SK-N-SH (cell line): ENCODE data around the gene UBE2I. TPM values are rescaled to one million over a fixed set of nuclear protein-coding genes. Genes with fewer than 3 reads are reported as not detected.

ENCODE experiments used
- CTCF ChIA-PET: fragments of 300-600, 350-600 bp; formaldehyde crosslinking; extraction: SDS; loops from one replicate; lab custom pipeline; 2021; lab: Yijun Ruan, JAX
- POLR2A ChIA-PET: fragments of 350-600 bp; sonication (Branson Sonifier 250); formaldehyde crosslinking; extraction: SDS; loops from one replicate; lab custom pipeline; 2020; ENCODE audit warnings: antibody characterized with exemption, inconsistent platforms; lab: Yijun Ruan, JAX
- DNase-seq: peaks from one replicate; pipeline ENCODE4 v3.0.0; 2012
- H2AFZ ChIP-seq: fragments of 200-600 bp; sonication (generic); 2 replicates; pipeline ENCODE4 v1.8.1; 2016; ENCODE audit warnings: antibody characterized with exemption, mild to moderate bottlenecking, low read depth
- H3F3A ChIP-seq: fragments of 200-600 bp; sonication (generic); replicated peaks from 2 replicates; pipeline ENCODE3; 2016; ENCODE audit warnings: antibody characterized with exemption, mild to moderate bottlenecking; ENCODE audit not compliant: insufficient read depth
- H3K27ac ChIP-seq, 2 experiments: fragments of 200-500 bp in 1 of 2; fragments of 200-600 bp in 1 of 2; sonication (Bioruptor generic) in 1 of 2; sonication (generic), shearing (Covaris generic) in 1 of 2; 2 replicates each; pipeline versions ENCODE4 v1.5.1 to v1.6.1; 2014 to 2016; ENCODE audit warnings: low read depth in 2 of 2, inconsistent platforms in 1 of 2, low read length in 1 of 2, mild to moderate bottlenecking in 1 of 2, mixed read lengths in 1 of 2
- H3K27me3 ChIP-seq: fragments of 200-600 bp; sonication (generic), shearing (Covaris generic); 2 replicates; pipeline ENCODE4 v1.6.1; 2016; ENCODE audit warnings: mixed run types; ENCODE audit not compliant: insufficient read depth
- H3K36me3 ChIP-seq, 2 experiments: fragments of 200-500 bp in 1 of 2; fragments of 200-600 bp in 1 of 2; sonication (Bioruptor generic) in 1 of 2; sonication (generic) in 1 of 2; replicated peaks in 1 of 2; 2 replicates each; pipeline versions ENCODE3 to v1.5.1; 2014 to 2016; ENCODE audit warnings: low read length in 1 of 2, mild to moderate bottlenecking in 1 of 2; ENCODE audit not compliant: insufficient read depth in 2 of 2, control insufficient read depth in 1 of 2
- H3K4me1 ChIP-seq, 2 experiments: fragments of 200-500 bp in 1 of 2; fragments of 200-600 bp in 1 of 2; sonication (Bioruptor generic) in 1 of 2; sonication (generic), shearing (Covaris generic) in 1 of 2; 2 replicates each; pipeline versions ENCODE4 v1.5.1 to v1.6.1; 2014 to 2016; ENCODE audit warnings: low read depth in 1 of 2, low read length in 1 of 2, mixed run types in 1 of 2; ENCODE audit not compliant: insufficient read depth in 2 of 2, control insufficient read depth in 1 of 2
- H3K4me2 ChIP-seq: fragments of 200-600 bp; sonication (generic), shearing (Covaris generic); 2 replicates; pipeline ENCODE4 v1.6.1; 2017; ENCODE audit warnings: mixed run types
- H3K4me3 ChIP-seq, 2 experiments: fragments of 200-500 bp in 1 of 2; fragments of 200-600 bp in 1 of 2; sonication (Bioruptor generic) in 1 of 2; sonication (generic), shearing (Covaris generic) in 1 of 2; 2 replicates each; pipeline versions ENCODE4 v1.5.1 to v1.8.1; 2014 to 2016; ENCODE audit warnings: low read depth in 2 of 2, inconsistent platforms in 1 of 2, low read length in 1 of 2, mild to moderate bottlenecking in 1 of 2, mixed read lengths in 1 of 2, moderate library complexity in 1 of 2
- H3K79me2 ChIP-seq: fragments of 200-600 bp; sonication (generic); 2 replicates; pipeline ENCODE4 v1.8.1; 2017; ENCODE audit warnings: mild to moderate bottlenecking; ENCODE audit not compliant: insufficient read depth
- H3K9ac ChIP-seq: fragments of 200-600 bp; sonication (generic); 2 replicates; pipeline ENCODE4 v1.6.1; 2017; ENCODE audit warnings: mixed run types
- H3K9me2 ChIP-seq: fragments of 200-600 bp; sonication (generic); 2 replicates; pipeline ENCODE4 v1.6.1; 2017; ENCODE audit warnings: mixed run types
- H3K9me3 ChIP-seq: fragments of 200-600 bp; sonication (generic); 2 replicates; pipeline ENCODE4 v1.6.1; 2017; ENCODE audit warnings: mixed run types, mild to moderate bottlenecking, moderate library complexity
- H4K20me1 ChIP-seq: fragments of 200-600 bp; sonication (generic); 2 replicates; pipeline ENCODE4 v1.6.1; 2017; ENCODE audit warnings: mild to moderate bottlenecking, mixed run types; ENCODE audit not compliant: insufficient read depth
- CTCF ChIP-seq: fragments of 200-600 bp; sonication (generic); IDR thresholded peaks from 2 replicates; pipeline ENCODE4 v1.6.1; 2017; ENCODE audit warnings: antibody characterized with exemption, mild to moderate bottlenecking, moderate library complexity
- ELF1 ChIP-seq: IDR thresholded peaks from 2 replicates; pipeline ENCODE4 v1.4.0; 2012
- POLR2AphosphoS5 ChIP-seq: IDR thresholded peaks from 2 replicates; pipeline ENCODE4 v1.6.1; 2012; ENCODE audit warnings: low read depth, low read length
- RFX5 ChIP-seq: IDR thresholded peaks from 2 replicates; pipeline ENCODE4 v1.6.1; 2012; ENCODE audit warnings: mild to moderate bottlenecking, improper control_type of control experiment, low read length
- USF2 ChIP-seq: fragments of 150-350 bp; IDR thresholded peaks from 2 replicates; pipeline ENCODE4 v1.6.1; 2017; ENCODE audit warnings: antibody characterized with exemption, low read length, low read depth, borderline replicate concordance
- YY1 ChIP-seq: IDR thresholded peaks from 2 replicates; pipeline ENCODE4 v1.4.0; 2012; ENCODE audit warnings: low read depth, mild to moderate bottlenecking
- WGBS: methylation state at CpG from one replicate; pipeline ENCODE4 v1.1.6; 2017; ENCODE audit warnings: low lambda C conversion rate; 5-methylcytosine and 5-hydroxymethylcytosine counted together
- polyA plus RNA-seq, 3 experiments: library from polyadenylated mRNA; depleted of rRNA; stranded (reverse); fragments of >200 nt; gene quantifications; 2 replicates each; pipeline ENCODE4 v1.2.3, GENCODE V29; 2012
- TF ChIP-seq, protein P1 (sequence below): IDR thresholded peaks from 2 replicates; pipeline ENCODE4 v1.4.0; 2012; ENCODE audit warnings: low read depth
- TF ChIP-seq, protein P2 (sequence below): IDR thresholded peaks from 2 replicates; pipeline ENCODE4 v1.6.1; 2012; ENCODE audit warnings: mild to moderate bottlenecking, low read depth, low read length, moderate library complexity

UBE2I gene
- polyA plus RNA-seq, 1 of the 3 experiments (the other 2 are of a cell fraction), result 107 TPM

- no peak for TF ChIP-seq RFX5
- TF ChIP-seq YY1, result no peak
- TF ChIP-seq ELF1, result no peak
- TF ChIP-seq, protein P1, sequence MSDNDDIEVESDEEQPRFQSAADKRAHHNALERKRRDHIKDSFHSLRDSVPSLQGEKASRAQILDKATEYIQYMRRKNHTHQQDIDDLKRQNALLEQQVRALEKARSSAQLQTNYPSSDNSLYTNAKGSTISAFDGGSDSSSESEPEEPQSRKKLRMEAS, result no peak
Observed at GRCh38 chr16:1345651-1346421, 36.4 kb downstream of the UBE2I start (continued).

GRCh38 chr16:1346422-1347285 lies 37.2 kb downstream of the UBE2I start:
- WGBS, result 58% methylated on average over 14 of the region's 34 CpGs
- H3K36me3 ChIP-seq, result peaks cover 0 to 19% of the 10 kb centered on the region in 2 experiments
- H3K4me2 ChIP-seq, result no peak overlapping the region
- H3K27me3 ChIP-seq, result peaks cover 2% of the 10 kb centered on the region; the same call in 1 of the 2 replicates
- H3K27ac ChIP-seq, result no peak overlapping the region
- no peaks in the 10 kb centered on the region for H3F3A ChIP-seq
- no peaks in the 10 kb centered on the region for H4K20me1 ChIP-seq
- H3K4me1 ChIP-seq, result peaks cover 0 to 29% of the 10 kb centered on the region in 2 experiments; a peak in 1 of 4 replicates
- H3K4me3 ChIP-seq, result no peak overlapping the region
- H3K9me3 ChIP-seq, result no peaks in the 10 kb centered on the region
- DNase-seq, result peak; percentile 64
- no peak overlapping the region for H2AFZ ChIP-seq
- peaks cover 18% of the 10 kb centered on the region; the same call in 1 of the 2 replicates for H3K79me2 ChIP-seq
- no peak for TF ChIP-seq USF2
- TF ChIP-seq, protein P2, sequence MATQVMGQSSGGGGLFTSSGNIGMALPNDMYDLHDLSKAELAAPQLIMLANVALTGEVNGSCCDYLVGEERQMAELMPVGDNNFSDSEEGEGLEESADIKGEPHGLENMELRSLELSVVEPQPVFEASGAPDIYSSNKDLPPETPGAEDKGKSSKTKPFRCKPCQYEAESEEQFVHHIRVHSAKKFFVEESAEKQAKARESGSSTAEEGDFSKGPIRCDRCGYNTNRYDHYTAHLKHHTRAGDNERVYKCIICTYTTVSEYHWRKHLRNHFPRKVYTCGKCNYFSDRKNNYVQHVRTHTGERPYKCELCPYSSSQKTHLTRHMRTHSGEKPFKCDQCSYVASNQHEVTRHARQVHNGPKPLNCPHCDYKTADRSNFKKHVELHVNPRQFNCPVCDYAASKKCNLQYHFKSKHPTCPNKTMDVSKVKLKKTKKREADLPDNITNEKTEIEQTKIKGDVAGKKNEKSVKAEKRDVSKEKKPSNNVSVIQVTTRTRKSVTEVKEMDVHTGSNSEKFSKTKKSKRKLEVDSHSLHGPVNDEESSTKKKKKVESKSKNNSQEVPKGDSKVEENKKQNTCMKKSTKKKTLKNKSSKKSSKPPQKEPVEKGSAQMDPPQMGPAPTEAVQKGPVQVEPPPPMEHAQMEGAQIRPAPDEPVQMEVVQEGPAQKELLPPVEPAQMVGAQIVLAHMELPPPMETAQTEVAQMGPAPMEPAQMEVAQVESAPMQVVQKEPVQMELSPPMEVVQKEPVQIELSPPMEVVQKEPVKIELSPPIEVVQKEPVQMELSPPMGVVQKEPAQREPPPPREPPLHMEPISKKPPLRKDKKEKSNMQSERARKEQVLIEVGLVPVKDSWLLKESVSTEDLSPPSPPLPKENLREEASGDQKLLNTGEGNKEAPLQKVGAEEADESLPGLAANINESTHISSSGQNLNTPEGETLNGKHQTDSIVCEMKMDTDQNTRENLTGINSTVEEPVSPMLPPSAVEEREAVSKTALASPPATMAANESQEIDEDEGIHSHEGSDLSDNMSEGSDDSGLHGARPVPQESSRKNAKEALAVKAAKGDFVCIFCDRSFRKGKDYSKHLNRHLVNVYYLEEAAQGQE, result no peak
- TF ChIP-seq POLR2AphosphoS5, result no peak
- TF ChIP-seq CTCF, result peak; percentile 39
- H3K9ac ChIP-seq, result no peak overlapping the region
- POLR2A ChIA-PET, result no interaction called here
- H3K9me2 ChIP-seq, result no peaks in the 10 kb centered on the region
- CTCF ChIA-PET, result interaction anchor here (0.6 to 2.7 kb wide), 11 partner anchors 9 to 86 kb away, joined by 3 to 16 read pairs (median 4); no protein-coding TSS in a partner anchor
